ENCODE results near the gene MYH14. TPM values are rescaled to one million over a fixed set of nuclear protein-coding genes. Genes with fewer than 3 reads are reported as not detected.

MYH14 gene
- total RNA-seq, 2 experiments from 2014 or later = not detected

- CTCF ChIA-PET (ENCODE audit: unreplicated experiment) = no interaction called here
- POLR2A ChIA-PET = no interaction called here
- Histone ChIP-seq H3K4me2 (ENCODE audit: low read length) (no peak overlapping the region), H3K4me1 (ENCODE audit: insufficient read depth, low read length, poor library complexity, severe bottlenecking) (no peaks in the 10 kb centered on the region), H3K27ac (ENCODE audit: low read depth, low read length, poor library complexity, severe bottlenecking) (no peak overlapping the region), H4K20me1 (ENCODE audit: insufficient read depth, low read length) (no peaks in the 10 kb centered on the region), H2AFZ (ENCODE audit: low read length) (no peak overlapping the region), H3K9me3 (ENCODE audit: low read length) (no peaks in the 10 kb centered on the region), H3K9me2 (ENCODE audit: insufficient read depth, low read length) (no peaks in the 10 kb centered on the region), H3K36me3 (ENCODE audit: insufficient read depth, low read length) (no peaks in the 10 kb centered on the region), H3K79me2 (ENCODE audit: insufficient read depth, low read depth, low read length) (no peaks in the 10 kb centered on the region), H3K4me3 (ENCODE audit: low read depth, low read length, poor library complexity, severe bottlenecking) (no peak overlapping the region)
- no TSS peak for BruUV-seq (replicated peaks)
- intact Hi-C loops (cut with micrococcal nuclease; ENCODE audit: unreplicated experiment) = no loop called here
- DNase-seq (ENCODE audit: low spot score) = peak; percentile 54
- no peak for TF ChIP-seq CTCF (conservative IDR thresholded peaks at IDR 0.05; ENCODE audit: low read length)
These were observed 63.5 kb downstream of the MYH14 start for GRCh38 chr19:50266896-50267295.

GRCh38 chr19:50268041-50268440 lies 64.6 kb downstream of the MYH14 start:
- no TSS peak for BruUV-seq (replicated peaks)
- Histone ChIP-seq H2AFZ (ENCODE audit: low read length) (no peak overlapping the region), H3K27ac (ENCODE audit: low read depth, low read length, poor library complexity, severe bottlenecking) (no peak overlapping the region), H3K9me2 (ENCODE audit: insufficient read depth, low read length) (no peaks in the 10 kb centered on the region), H3K4me3 (ENCODE audit: low read depth, low read length, poor library complexity, severe bottlenecking) (no peak overlapping the region), H3K36me3 (ENCODE audit: insufficient read depth, low read length) (no peaks in the 10 kb centered on the region), H3K9me3 (ENCODE audit: low read length) (no peaks in the 10 kb centered on the region), H4K20me1 (ENCODE audit: insufficient read depth, low read length) (no peaks in the 10 kb centered on the region), H3K4me2 (ENCODE audit: low read length) (no peak overlapping the region), H3K79me2 (ENCODE audit: insufficient read depth, low read depth, low read length) (no peaks in the 10 kb centered on the region), H3K4me1 (ENCODE audit: insufficient read depth, low read length, poor library complexity, severe bottlenecking) (peaks cover 4% of the 10 kb centered on the region)
- DNase-seq (ENCODE audit: low spot score) = no peak
- CTCF ChIA-PET (ENCODE audit: unreplicated experiment) = no interaction called here
- intact Hi-C loops (cut with micrococcal nuclease; ENCODE audit: unreplicated experiment) = no loop called here
- TF ChIP-seq CTCF (conservative IDR thresholded peaks at IDR 0.05; ENCODE audit: low read length) (no peak), EZH2phosphoT487 (IDR thresholded peaks at IDR 0.05; ENCODE audit: borderline replicate concordance, low read depth, low read length) (no peak)
- POLR2A ChIA-PET = no interaction called here

GRCh38 chr19:50268501-50268900 lies 65.1 kb downstream of the MYH14 start:
- ChIA-PET CTCF (ENCODE audit: unreplicated experiment) (no interaction called here), POLR2A (no interaction called here)
- intact Hi-C loops (cut with micrococcal nuclease; ENCODE audit: unreplicated experiment) = no loop called here
- Histone ChIP-seq H3K4me2 (ENCODE audit: low read length) (no peak overlapping the region), H2AFZ (ENCODE audit: low read length) (no peak overlapping the region), H3K36me3 (ENCODE audit: insufficient read depth, low read length) (no peaks in the 10 kb centered on the region), H4K20me1 (ENCODE audit: insufficient read depth, low read length) (no peaks in the 10 kb centered on the region), H3K79me2 (ENCODE audit: insufficient read depth, low read depth, low read length) (no peaks in the 10 kb centered on the region), H3K4me3 (ENCODE audit: low read depth, low read length, poor library complexity, severe bottlenecking) (no peak overlapping the region), H3K9me3 (ENCODE audit: low read length) (no peaks in the 10 kb centered on the region), H3K4me1 (ENCODE audit: insufficient read depth, low read length, poor library complexity, severe bottlenecking) (peaks cover 4% of the 10 kb centered on the region), H3K9me2 (ENCODE audit: insufficient read depth, low read length) (no peaks in the 10 kb centered on the region), H3K27ac (ENCODE audit: low read depth, low read length, poor library complexity, severe bottlenecking) (no peak overlapping the region)
- DNase-seq (ENCODE audit: low spot score) = no peak
- no TSS peak for BruUV-seq (replicated peaks)
- TF ChIP-seq CTCF (conservative IDR thresholded peaks at IDR 0.05; ENCODE audit: low read length) = no peak
- no peak for TF ChIP-seq EZH2phosphoT487 (IDR thresholded peaks at IDR 0.05; ENCODE audit: borderline replicate concordance, low read depth, low read length)
